NCI-H2227 treated with DMSO at 0.1 percent for 48 hours (cell line): ENCODE data around the gene PLA2G12A.

Experiments used
- DNase-seq: peaks from one replicate; lab custom pipeline; 2025; lab: John Stamatoyannopoulos, UW

The PLA2G12A gene

DNA sequence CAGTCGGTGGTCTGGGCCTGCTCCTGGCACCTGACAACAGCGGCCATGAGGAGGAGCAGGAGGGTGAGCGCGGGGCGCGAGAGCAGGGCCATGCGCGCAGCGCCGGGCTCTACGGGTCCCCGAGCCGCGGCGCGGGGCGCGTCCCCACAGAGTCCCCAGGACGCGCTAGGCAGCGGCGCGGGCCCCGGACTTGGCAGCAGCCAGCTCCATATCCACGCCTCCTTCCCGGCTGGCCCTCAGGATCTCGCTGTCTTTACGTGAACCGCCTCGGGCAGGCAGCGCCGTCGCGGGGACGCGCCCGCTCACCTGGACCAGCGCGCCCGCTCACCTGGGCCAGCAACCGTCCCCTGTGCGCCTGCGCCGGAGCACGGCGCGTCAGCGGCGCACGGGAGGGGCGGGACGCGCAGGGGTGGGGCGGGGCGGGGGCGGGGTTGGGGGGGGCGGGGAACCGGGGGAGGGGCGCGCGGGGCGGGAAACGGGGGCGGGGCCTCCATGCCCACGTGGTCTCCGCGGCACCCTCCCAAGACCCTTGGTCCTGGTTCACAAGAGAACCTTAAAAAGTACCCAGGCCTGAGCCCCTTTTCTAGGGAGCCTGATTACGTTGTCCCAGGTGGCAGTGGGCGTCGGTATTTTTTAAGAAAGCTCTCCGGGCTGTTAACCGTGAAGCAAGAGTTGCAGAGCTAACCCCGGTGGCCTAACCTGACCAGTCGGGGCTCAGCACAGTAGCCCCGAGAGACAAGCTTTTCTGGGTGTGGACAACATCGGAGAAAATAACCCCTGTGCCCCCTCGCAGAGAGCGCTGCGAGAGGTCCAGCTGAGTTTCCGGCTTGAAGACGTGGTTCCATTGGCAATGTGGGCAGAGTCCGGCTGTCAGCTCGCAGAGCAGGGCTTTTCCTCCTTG is at the start of gene PLA2G12A:
PLA2G12A (minus strand) TSS at position 353 of the 901 bp plus-strand sequence; CDS start at position 92, 261 bp downstream.
- peak; percentile 67 for DNase-seq

DNA sequence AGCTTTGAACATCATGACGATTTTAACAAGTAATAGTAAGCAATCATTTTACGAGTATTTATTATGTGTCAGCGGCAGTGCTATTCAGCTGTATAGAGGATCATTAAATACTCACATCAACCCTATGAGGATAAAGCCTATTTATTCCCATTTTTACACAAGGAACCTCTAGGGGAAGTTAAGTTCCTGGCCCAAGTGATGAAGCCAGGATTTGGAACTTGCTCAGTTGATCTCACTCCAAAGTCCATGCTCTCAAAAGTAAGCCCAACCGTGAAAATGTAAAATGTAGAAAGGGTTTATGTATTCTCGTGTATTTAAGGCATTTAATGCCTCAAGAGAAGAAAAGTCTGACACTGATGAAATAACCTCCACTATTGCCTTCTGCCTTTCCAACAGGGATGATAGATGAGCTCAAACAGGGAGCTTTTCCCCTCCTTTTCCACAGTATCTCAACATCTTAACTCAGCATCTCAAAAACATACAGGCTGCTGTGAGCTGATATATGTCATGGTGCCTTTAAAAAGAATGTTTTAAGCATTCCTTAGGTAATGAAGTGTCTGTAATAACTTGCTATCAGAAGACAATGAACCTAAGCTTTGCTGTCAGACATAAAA is 35.0 kb upstream of the PLA2G12A start:
- DNase-seq = no peak

DNA sequence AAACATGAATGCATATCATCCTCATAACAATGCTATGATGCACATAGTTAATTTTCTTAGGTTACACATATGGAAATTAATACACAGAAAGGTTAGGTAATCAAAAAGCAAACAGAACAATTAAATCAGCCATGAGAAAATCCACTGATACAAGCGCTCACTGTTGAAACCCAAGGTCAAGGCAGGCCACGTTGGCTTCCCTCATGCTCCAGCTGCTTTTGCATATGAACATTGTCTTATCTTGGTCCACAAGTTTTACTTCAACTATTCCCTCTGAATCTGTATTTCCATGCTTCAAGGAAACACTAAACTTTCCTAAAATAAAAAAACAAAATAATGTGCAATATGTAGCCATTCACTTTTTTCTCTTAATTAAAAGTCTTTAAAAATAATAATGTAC is 34.5 kb upstream of the PLA2G12A start:
- no peak for DNase-seq

DNA sequence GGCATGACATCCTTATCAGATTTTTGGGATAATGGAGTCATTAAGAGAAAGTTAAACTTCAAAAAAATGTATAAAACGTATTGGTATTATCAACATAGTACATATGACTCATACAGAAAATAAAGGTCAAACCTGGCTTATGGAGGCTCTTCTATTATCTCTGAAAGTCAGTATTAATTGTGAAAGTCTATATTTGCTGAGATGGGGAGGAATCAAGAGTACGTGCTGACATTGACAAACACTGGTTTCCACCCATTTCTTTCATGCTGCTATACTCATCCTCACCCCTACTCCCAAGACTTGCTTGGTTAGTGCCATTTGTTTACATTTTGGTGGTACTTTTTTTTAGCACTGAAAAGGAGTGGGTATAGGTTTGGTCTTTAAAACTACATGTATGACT is 30.8 kb upstream of the PLA2G12A start:
- DNase-seq = no peak

DNA sequence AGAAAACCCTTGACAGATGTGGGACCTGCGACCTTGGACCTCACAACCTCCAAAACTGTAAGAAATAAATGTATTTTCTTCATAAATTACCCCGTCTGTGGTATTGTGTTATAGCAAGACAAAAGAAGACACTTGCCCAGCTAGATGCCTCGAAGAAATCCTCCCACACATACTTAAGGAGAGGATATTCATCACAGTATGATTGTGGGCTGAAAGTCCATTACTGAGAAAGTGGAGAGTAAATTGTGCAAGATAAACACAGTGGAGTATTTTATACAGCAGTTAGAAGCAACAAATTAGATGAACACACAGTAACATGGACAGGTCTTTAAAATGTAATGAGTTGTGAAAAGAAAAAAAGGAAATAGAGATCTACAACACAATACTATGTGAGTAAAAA is 25.8 kb upstream of the PLA2G12A start:
- DNase-seq = peak; percentile 0

DNA sequence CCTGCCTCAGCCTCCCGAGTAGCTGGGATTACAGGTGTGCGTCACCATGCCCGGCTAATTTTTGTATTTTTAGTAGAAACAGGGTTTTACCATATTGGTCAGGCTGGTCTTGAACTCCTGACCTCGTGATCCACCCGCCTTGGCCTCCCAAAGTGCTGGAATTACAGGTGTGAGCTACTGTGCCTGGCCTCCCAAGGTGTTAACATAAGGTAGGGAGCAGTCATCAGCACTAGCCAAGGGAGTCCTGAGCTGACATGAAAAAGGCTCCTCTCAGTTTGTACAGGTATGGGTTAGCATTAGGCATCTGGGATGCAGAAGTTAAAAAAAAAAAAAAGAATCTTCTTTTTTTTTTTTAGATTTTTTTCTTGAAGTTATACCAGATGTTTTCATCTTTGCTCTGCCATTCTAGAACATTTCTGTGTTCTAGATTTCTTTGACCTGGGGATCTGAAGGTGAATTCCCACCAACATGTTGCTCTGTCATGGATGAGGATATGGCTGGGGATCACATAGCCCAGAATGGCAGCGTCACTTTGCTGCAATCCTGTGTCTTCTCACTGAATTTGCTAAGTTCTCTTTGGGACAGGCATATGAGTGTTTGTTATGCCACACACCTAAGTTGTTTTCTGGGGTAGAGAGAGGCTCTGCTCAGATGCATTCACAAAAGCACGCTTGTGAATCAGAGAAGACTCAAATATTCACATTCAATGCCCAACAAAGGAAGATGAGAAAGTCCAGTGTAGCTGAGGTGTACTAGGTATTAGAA is 24.4 kb upstream of the PLA2G12A start:
- no peak for DNase-seq

DNA sequence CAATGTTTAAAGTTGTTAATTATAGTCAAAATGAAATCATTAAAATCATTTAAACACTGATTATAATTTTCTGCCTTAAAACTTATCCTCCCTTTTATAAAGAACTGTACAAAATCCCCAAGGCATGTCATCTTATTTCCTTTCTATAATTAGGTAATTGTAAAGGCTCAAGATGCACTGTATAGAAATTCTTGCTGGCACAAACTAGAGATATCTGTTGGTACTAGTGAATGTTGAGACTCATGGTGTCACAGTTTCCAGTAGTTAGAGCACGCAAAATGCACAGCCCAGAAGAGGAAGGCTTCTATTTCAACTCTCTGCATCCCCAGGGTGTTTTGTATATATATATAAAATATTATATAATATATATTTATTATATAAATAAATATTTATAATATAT is 22.7 kb upstream of the PLA2G12A start:
- no peak for DNase-seq

DNA sequence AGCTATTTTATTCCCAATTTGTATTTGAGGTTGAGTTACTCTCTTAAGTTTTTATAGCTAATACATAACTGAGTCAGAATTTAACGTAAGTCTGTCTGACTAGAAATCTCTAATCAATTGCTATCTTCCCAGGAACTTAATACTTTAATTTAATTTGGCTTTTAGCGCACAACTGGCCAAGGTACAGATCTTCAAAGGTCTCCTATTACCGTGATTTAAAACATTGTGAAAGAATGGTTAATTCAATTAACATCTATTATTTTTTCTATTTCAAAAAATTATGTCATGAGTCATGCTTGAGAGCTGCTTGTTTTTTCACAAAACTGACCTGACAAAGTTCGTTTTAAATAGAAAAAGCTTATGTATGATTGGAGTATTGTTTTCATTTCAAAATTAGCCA is 22.0 kb upstream of the PLA2G12A start:
- DNase-seq = no peak

DNA sequence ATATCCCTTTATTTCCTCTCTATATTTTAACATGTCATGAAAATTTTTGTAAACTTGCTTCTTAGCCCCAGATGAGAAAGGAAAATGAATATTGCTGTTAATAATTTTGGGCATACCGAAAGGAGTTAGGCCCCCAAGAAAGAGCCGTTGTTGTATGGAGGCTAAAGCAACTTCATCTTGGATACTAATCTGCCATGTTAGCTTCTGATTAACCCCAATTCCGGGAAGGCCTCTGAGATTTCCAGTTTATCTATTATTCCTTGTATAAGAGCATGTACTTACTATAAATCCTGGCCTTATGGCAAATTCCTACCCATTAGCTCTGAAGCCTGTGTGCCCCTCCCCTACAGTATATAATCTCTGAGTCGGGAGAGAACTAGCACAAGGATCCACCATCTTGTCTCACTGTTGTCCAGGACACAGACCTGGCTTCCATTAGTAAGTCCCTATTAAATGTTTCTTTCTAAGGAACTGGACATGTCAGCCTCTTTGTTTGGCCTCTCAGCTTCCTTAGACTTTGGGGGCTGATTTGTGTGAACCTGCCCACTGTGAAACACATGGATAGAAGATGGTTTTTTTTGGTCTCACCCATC is 20.9 kb upstream of the PLA2G12A start:
- DNase-seq = no peak

DNA sequence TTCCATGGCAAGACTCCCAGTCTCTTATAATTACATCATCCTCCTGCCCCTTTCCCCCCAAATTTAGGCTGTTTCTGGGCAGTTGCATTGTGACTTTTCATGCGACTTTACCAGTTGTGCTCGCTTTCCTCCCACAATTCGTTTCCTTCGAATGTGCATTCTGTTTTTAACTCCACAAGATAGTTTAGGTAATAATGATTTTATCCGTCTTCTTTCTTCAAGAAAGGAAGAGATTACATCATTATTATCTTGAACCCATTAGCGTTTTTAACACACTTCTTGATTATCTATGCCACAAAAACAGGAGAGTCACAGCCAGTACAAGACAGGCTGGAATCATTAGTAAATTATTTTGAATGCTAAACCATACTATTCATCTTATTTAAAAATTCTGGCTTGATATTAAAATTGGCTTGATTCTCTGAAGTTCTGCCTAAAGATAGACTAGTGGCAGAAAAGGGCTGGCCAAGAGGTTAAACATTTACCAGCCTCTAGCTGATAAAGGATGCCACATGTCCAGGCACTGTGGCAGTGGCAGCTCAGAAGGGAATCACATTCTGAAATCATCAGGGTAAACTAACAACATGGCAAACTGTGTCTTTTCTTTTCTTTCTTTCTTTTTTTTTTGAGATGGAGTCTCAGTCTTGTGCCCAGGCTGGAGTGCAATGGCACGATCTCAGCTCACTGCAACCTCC is 19.7 kb upstream of the PLA2G12A start:
- DNase-seq = no peak

DNA sequence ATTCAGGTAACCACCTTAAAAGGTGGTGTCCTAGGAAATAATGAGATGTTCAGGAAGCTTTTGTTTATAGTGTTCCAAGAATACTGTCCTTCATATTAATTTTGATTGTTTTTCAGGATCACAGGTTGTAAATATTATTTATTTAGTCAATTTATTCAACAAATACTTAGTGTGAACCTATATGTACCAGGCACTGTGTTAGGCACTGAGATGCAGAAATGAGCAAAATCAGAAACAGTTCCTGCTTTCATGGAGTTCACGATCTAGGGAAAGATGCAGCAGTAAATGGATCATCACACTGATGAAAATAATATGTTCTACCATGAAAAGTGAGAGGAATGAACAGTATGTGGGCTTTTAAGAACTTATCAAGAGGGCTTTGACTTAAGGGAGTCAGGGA is 18.2 kb upstream of the PLA2G12A start:
- DNase-seq = no peak

DNA sequence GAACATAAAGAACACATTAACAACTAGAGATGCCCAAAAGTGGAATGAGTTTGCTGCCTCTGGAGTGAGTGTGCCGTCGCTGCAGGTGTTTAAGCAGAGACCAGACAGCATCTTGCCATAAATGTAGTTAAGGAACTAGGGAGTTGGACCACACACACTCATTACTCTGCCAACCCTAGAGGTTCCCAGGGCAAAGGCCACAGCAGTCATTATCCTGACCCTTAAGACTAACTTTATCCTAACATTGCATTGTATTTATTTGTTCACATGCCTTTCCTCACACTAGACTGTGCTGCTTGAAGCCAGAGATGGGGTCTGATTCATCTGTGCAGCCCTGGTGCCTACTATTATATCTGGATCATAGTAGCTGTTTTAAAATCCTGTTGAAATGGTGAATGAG is 16.9 kb upstream of the PLA2G12A start:
- no peak for DNase-seq

DNA sequence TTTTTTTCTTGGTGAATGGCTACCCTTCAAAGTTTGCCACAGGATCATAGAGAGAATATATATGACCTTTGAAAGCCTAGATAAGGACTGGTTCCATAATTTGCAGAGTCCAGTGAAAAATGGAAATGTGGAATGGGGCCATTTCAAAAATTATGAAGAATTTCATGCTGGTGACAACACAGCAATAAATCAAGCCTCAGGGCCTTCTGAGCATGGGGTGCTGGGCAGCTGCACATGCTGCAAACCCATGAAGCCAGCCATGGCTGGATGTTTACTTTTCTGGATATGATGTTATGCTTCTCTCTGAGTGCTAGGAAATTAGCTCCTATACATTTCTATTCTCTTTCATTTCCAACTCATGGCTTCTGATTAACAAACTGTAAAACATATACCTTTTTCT is 16.0 kb upstream of the PLA2G12A start:
- no peak for DNase-seq

DNA sequence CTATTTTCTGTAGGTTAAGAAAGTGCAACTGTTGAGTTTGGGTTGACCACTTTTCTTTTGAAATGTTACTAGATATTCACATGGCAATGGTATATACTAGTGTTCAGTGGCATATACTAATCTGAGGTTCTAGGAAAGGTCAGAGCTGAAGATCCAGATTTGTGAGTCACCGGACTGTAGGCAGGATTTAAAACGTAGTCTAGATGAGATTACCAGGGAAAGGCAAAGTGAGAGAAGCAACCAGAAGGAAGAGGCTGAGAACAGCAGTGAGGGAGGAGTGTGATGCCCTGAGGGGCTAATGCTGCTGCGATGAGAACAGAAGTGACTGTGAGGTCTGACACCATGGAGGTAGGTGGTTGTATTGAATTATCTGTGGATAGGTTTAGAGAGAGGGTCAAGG is 9.7 kb upstream of the PLA2G12A start:
- DNase-seq = no peak

DNA sequence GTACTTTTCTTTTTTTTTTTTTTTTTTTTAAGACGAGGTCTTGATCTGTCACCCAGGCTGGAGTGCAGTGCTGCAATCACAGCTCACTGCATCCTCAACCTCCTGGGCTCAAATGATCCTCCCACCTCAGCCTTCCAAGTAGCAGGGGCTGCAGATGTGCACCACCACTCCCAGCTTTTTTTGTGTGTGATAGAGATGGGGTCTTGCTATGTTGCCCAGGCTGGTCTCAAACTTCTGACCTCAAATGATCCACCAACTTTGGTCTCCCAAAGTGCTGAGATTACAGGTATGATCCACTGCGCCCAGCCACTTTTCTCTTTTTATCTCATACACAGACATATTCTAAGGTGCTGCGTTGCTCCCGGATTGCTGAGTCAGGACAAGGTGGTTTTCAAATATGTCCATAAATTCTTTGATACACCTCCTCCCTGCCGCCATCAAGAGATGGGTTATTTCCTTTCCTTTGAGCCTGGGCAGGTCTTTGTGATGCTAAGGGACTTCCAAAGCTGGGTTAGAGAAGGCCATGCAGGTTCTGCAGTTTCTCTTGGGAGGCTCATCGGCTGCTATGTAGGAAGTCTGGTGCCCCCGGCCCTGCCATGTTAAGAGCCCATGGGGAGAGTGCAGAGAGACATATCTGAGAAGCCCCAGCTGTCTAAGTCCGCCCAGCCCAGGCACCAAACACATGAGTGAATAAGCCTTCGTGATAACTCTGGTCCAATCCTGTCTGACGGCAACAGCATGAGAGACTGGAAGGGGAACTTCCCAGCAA is 8.4 kb upstream of the PLA2G12A start:
- DNase-seq = no peak

DNA sequence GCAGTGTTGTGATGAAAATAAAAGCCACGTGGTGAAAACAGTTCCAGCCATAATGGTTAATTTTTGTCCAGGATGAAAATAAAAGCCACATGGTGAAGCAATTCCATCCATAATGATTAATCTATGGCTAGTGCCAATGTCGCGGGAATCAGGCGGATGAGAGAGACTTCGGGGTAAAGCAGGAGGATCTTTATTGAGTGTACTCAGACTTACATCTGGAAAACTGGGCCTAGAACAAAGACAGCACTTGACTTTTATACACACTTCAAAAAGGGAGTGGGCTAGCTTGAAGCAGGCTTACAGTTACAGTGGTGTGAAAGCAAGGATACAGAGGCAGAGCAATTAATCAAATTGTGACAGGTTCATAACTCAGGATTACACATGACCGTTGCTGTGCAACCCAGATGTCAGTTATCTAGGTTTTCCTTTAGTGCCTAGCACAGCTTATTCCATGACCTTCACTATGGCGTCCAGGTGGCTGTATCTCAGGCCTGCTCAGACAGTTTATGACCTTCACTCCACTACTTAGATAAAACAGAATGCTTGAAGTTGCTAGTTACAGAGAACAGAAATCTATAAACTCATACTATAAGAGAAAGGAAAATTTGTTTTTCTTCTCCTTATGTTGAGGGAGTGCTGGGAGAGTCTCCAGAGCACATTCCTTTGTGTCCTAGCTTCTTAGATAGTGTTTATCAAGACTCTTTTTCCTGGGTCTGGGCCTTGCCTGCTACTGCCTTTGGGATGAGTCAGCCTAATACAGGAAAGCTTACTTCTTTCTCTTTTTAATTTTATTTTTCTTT is 5.9 kb upstream of the PLA2G12A start:
- no peak for DNase-seq

DNA sequence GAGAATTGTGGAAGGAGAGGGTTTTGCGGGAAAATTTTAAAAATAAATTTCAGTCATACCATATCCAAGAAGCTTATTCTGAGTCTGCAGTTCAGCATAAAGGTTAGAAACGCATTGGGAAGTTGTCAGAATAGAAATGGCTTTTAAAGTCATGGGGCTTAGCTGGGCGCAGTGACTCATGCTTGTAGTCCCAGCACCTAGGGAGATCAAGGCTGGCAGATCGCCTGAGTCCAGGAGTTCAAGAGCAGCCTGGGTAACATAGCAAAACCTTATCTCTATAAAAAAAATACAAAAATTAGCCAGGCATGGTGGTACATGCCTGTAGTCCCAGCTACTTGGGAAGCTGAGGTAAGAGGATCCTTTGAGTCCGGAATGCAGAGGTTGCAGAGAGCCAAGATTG is 3.9 kb upstream of the PLA2G12A start:
- no peak for DNase-seq

DNA sequence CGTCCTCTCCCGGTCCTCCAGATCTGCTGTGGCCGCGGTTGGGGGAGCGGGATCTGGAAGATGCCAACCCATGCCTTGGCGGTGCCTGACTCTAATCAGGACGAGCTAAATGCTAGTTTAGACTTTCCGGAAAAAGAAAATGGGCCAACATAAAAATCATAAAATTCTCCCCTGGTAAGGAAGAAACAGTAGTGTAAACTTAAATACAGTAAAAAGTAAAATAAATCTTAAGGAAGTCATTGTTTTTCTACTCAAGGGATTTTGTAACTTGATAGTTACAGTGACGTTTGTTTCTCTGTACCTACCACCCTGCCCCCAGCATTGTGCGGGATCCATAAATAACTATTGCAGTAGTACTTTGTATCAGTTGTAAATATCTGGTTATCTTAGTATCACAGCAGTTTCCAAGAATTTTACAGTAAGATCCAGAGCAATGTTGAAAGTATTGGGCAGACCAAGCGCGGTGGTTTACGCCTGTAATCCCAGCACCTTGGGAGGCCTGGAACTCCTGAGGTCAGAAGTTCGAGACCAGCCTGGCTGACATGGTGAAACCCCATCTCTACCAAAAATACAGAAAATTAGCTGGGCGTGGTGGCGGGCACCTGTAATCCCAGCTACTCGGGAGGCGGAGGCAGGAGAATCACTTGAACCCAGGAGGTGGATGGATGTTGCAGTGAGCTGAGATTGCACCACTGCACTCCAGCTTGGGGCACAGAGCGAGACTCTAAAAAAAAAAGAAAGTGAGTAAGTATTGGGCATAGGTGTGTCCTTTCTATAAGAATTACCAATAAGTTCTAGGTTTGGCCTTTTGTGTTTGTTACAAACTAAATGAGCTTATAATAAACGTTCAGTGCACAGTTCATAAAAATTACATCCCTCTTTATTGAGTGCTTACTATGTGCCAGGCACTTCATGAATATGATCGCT is 1.0 kb upstream of the PLA2G12A start:
- DNase-seq = no peak

DNA sequence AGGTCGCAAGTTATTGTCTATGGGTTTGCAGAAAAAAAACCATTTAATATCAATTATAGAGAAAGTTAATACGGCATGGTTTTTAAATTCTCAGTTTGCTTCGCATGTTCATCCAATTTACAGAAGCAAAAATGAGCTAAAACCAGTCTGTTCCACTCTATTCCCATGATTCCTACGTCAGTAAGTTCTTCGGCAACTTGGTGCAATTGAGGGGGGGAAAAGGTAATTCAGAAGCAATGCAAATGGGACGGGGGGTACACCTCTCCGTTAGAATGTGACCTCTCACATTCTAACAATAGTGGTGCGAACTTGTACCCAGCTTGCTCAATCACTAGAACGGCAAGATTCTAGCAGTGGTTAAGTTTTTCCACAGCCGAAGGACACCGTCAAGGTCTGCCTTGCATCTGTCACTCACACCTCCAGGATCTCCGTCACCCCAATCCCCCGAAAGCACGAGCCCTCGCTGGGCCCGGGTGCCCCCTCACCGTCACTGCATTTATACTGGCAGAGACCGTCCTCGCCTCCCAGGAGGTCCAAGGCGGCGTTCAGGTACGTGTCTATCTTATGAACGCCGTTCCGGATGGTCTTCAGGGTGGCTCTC is 653 bp downstream of the PLA2G12A start:
- no peak for DNase-seq
